ENCODE measurements around the gene MDGA2. TPM values are rescaled to one million over a fixed set of nuclear protein-coding genes. Genes with fewer than 3 reads are reported as not detected.
A peak's percentile ranks its signal among the peaks of the same experiment; 100 is the strongest.

MDGA2 gene
- total and polyA plus RNA-seq, 9 of the 15 experiments (the other 6 are each of a cell fraction or from before 2014, with no cell fraction given) = 0.01 to 0.18 (median 0.03) TPM; not detected in 5

GRCh38 chr14:47223656-47224055 lies 451.7 kb downstream of the MDGA2 start (continued):
- no peak for TF ChIP-seq CLOCK (CRISPR knock-in tag; IDR thresholded peaks at IDR 0.05; ENCODE audit: borderline replicate concordance)
- no peak for TF ChIP-seq ZNF280B (CRISPR knock-in tag; IDR thresholded peaks at IDR 0.05)
- TF ChIP-seq FOSL1 (tag; conservative IDR thresholded peaks at IDR 0.05) = no peak
- no peak for TF ChIP-seq ATF1 (CRISPR knock-in tag; IDR thresholded peaks at IDR 0.05)
- no peak for TF ChIP-seq ATF1 (tag; IDR thresholded peaks at IDR 0.05)
- TF ChIP-seq NFXL1 (CRISPR knock-in tag; IDR thresholded peaks at IDR 0.05) = no peak
- TF ChIP-seq RCOR1 (IDR thresholded peaks at IDR 0.05; ENCODE audit: borderline replicate concordance in 1 of 2, low read depth in 2 of 2, low read length in 2 of 2) = no peak
- TF ChIP-seq CBX1 (IDR thresholded peaks at IDR 0.05; ENCODE audit: low read depth) = no peak

GRCh38 chr14:47220096-47220495 lies 455.3 kb downstream of the MDGA2 start:
- Histone ChIP-seq H3K27me3 (ENCODE audit: control insufficient read depth in 2 of 2, insufficient read depth in 2 of 2, low read length in 2 of 2) (no peaks in the 10 kb centered on the region), H3K9ac (ENCODE audit: insufficient read depth in 1 of 2, low read depth in 2 of 2, low read length in 2 of 2) (no peak overlapping the region), H3K9me1 (ENCODE audit: control insufficient read depth, insufficient read depth, low read length) (no peaks in the 10 kb centered on the region), H2AFZ (ENCODE audit: low read depth, low read length) (no peak overlapping the region), H3K9me3 (replicated peaks; ENCODE audit: control insufficient read depth, insufficient read depth, low read depth, low read length) (no peaks in the 10 kb centered on the region), H3K36me3 (ENCODE audit: control insufficient read depth, insufficient read depth, low read length) (no peaks in the 10 kb centered on the region), H3K4me1 (replicated peaks in 1 of 2; ENCODE audit: control insufficient read depth in 2 of 2, insufficient read depth in 2 of 2, low read length in 2 of 2) (no peaks in the 10 kb centered on the region), H4K20me1 (replicated peaks; ENCODE audit: control insufficient read depth, insufficient read depth, low read length) (no peaks in the 10 kb centered on the region), H3K4me3 (no peak overlapping the region), H3K27ac (ENCODE audit: extremely low read depth, low read depth, low read length) (no peak overlapping the region), H3K79me2 (ENCODE audit: control insufficient read depth, insufficient read depth, low read length) (no peaks in the 10 kb centered on the region), H3K4me2 (ENCODE audit: insufficient read depth, low read length) (no peak overlapping the region)
- ATAC-seq (no peak), FAIRE-seq (no peak), DNase-seq (ENCODE audit: extremely low read depth in 1 of 4, low spot score in 3 of 4) (peak in 1 of 4 experiments; percentile 1)
- no peak for TF ChIP-seq ESRRB (CRISPR knock-in tag; IDR thresholded peaks at IDR 0.05; ENCODE audit: borderline replicate concordance)
- no peak for TF ChIP-seq ILF3 (IDR thresholded peaks at IDR 0.05; ENCODE audit: borderline replicate concordance)
- no peak for TF ChIP-seq ZBTB49 (CRISPR knock-in tag; IDR thresholded peaks at IDR 0.05; ENCODE audit: borderline replicate concordance)
- TF ChIP-seq XRCC3 (IDR thresholded peaks at IDR 0.05) = no peak
- TF ChIP-seq ETV5 (CRISPR knock-in tag; IDR thresholded peaks at IDR 0.05; ENCODE audit: low read depth) = no peak
- TF ChIP-seq DEAF1 (CRISPR knock-in tag; IDR thresholded peaks at IDR 0.05) = no peak
- ChIA-PET CTCF (ENCODE audit: low intra/inter-chr PET ratio) (no interaction called here), POLR2A (no interaction called here)
- no TSS peak for BruUV-seq (replicated peaks)
- in situ Hi-C loops (cut with MboI) (no loop called here), intact Hi-C loops (cut with micrococcal nuclease) (no loop called here)
- no CpG with 5 or more reads among the region's 2 CpGs for WGBS (ENCODE audit: insufficient coverage, low coverage, missing lambda C conversion rate)

Data from K562 (cell line).